HG03469 (cell line): ENCODE data around the gene MLYCD.

ENCODE experiments used
- ATAC-seq: cut with Tn5 transposase; IDR thresholded peaks from one replicate; pipeline ENCODE4 v1.9.1; 2021; ENCODE audit warnings: mild to moderate bottlenecking, moderate library complexity, moderate number of reproducible peaks; ENCODE audit not compliant: unreplicated experiment

MLYCD gene

GRCh38 chr16:83968306-83968851 lies 69.5 kb downstream of the MLYCD start:
- ATAC-seq = no peak

GRCh38 chr16:83968891-83969649 lies 70.2 kb downstream of the MLYCD start:
- no peak for ATAC-seq

GRCh38 chr16:83969771-83970429 lies 71.0 kb downstream of the MLYCD start:
- no peak for ATAC-seq

- ATAC-seq = no peak
These were observed 71.5 kb downstream of the MLYCD start for GRCh38 chr16:83970430-83970815.

- no peak for ATAC-seq
These were observed 72.5 kb downstream of the MLYCD start for GRCh38 chr16:83971165-83972130.

- ATAC-seq = no peak
These were observed 73.5 kb downstream of the MLYCD start for GRCh38 chr16:83972256-83973008.

- no peak for ATAC-seq
These were observed 74.2 kb downstream of the MLYCD start for GRCh38 chr16:83973077-83973476.

- no peak for ATAC-seq
These were observed 74.9 kb downstream of the MLYCD start for GRCh38 chr16:83973581-83974385.

- no peak for ATAC-seq
These were observed 75.6 kb downstream of the MLYCD start for GRCh38 chr16:83974475-83974874.

- no peak for ATAC-seq
These were observed 76.8 kb downstream of the MLYCD start for GRCh38 chr16:83975590-83976260.
